HepG2 (cell line): ENCODE measurements around the gene SNX24. TPM values are rescaled to one million over a fixed set of nuclear protein-coding genes. Genes with fewer than 3 reads are reported as not detected.
A peak's percentile ranks its signal among the peaks of the same experiment; 100 is the strongest.

Source experiments
- CREB1 ChIP-seq, 2 experiments: fragments of 450-650 bp in 1 of 2; IDR thresholded peaks; 2 replicates each; pipeline ENCODE4 v1.6.1; 2016 to 2017; ENCODE audit warnings: control low read depth in 1 of 2, mild to moderate bottlenecking in 1 of 2, missing compliant biosample characterization in 1 of 2, missing genetic modification characterization in 1 of 2
- FIP1L1 ChIP-seq: fragments of 200-400 bp; formaldehyde crosslinking; IDR thresholded peaks from 2 replicates; pipeline ENCODE4 v1.6.1; 2018; ENCODE audit warnings: low read depth, mild to moderate bottlenecking, low read length, moderate library complexity, borderline replicate concordance; ENCODE audit not compliant: insufficient read depth
- GABPB1 ChIP-seq: IDR thresholded peaks from 2 replicates; pipeline ENCODE4 v1.6.1; 2016; ENCODE audit warnings: mild to moderate bottlenecking, missing genetic modification reagents, moderate library complexity, missing compliant biosample characterization
- GPN1 ChIP-seq: sonication (generic); formaldehyde crosslinking; IDR thresholded peaks from 2 replicates; pipeline ENCODE4 v1.5.1; 2020; ENCODE audit warnings: missing genetic modification reagents, borderline replicate concordance
- GTF2F1 ChIP-seq: fragments of 150-350 bp; IDR thresholded peaks from 2 replicates; pipeline ENCODE4 v1.6.1; 2014; ENCODE audit warnings: low read length
- HDAC1 ChIP-seq: sonication (generic); formaldehyde crosslinking; IDR thresholded peaks from 2 replicates; pipeline ENCODE4 v1.5.1; 2020; ENCODE audit warnings: mild to moderate bottlenecking, missing genetic modification reagents
- IKZF1 ChIP-seq: fragments of 450-650 bp; IDR thresholded peaks from 2 replicates; pipeline ENCODE4 v1.7.1; 2016
- MAZ ChIP-seq, 2 experiments: sonication (generic) in 1 of 2; formaldehyde crosslinking in 1 of 2; IDR thresholded peaks; 2 replicates each; pipeline versions ENCODE4 v1.5.0 to v1.6.1; 2012 to 2020; ENCODE audit warnings: low read depth in 2 of 2, mild to moderate bottlenecking in 2 of 2, borderline replicate concordance in 1 of 2, improper control_type of control experiment in 1 of 2, low read length in 1 of 2, missing genetic modification reagents in 1 of 2, moderate library complexity in 1 of 2
- NONO ChIP-seq, 2 experiments: fragments of 450-650 bp in 1 of 2; sonication (generic) in 1 of 2; formaldehyde crosslinking in 1 of 2; IDR thresholded peaks in 1 of 2; conservative IDR thresholded peaks in 1 of 2; 2 replicates each; pipeline versions ENCODE4 v1.6.1 to v1.8.0; 2017 to 2022; ENCODE audit warnings: mild to moderate bottlenecking in 1 of 2, missing genetic modification reagents in 1 of 2, moderate library complexity in 1 of 2
- PCBP1 ChIP-seq: fragments of 200-400 bp; formaldehyde crosslinking; IDR thresholded peaks from 2 replicates; pipeline ENCODE4 v1.6.1; 2017; ENCODE audit warnings: mild to moderate bottlenecking, low read depth, low read length, borderline replicate concordance
- RBM39 ChIP-seq: fragments of 200-400 bp; formaldehyde crosslinking; IDR thresholded peaks from one replicate; pipeline ENCODE4 v1.6.1; 2018; ENCODE audit warnings: antibody characterized with exemption, mild to moderate bottlenecking, low read depth, low read length; ENCODE audit not compliant: poor library complexity, severe bottlenecking
- RORA ChIP-seq: sonication (generic); formaldehyde crosslinking; IDR thresholded peaks from 2 replicates; pipeline ENCODE4 v1.5.0; 2020; ENCODE audit warnings: mild to moderate bottlenecking, missing genetic modification reagents, moderate library complexity
- SETDB1 ChIP-seq: sonication (generic); formaldehyde crosslinking; IDR thresholded peaks from 2 replicates; pipeline ENCODE4 v1.5.1; 2020; ENCODE audit warnings: missing genetic modification reagents, mild to moderate bottlenecking, borderline replicate concordance
- SKI ChIP-seq: fragments of 450-650 bp; IDR thresholded peaks from one replicate; pipeline ENCODE4 v1.6.1; 2018; ENCODE audit warnings: mild to moderate bottlenecking; ENCODE audit not compliant: partially characterized antibody
- SMC3 ChIP-seq: IDR thresholded peaks from 2 replicates; pipeline ENCODE4 v1.6.1; 2011; ENCODE audit warnings: low read length, improper control_type of control experiment
- SMYD3 ChIP-seq: sonication (generic); formaldehyde crosslinking; IDR thresholded peaks from 2 replicates; pipeline ENCODE4 v1.8.1; 2023; ENCODE audit warnings: mild to moderate bottlenecking, missing genetic modification reagents
- SOX5 ChIP-seq: IDR thresholded peaks from 2 replicates; pipeline ENCODE4 v1.6.1; 2016; ENCODE audit warnings: borderline replicate concordance
- SP4 ChIP-seq: sonication (generic); formaldehyde crosslinking; IDR thresholded peaks from 2 replicates; pipeline ENCODE4 v1.8.1; 2023; ENCODE audit warnings: mild to moderate bottlenecking, missing genetic modification reagents
- STAT5B ChIP-seq: sonication (generic); formaldehyde crosslinking; IDR thresholded peaks from 2 replicates; pipeline ENCODE4 v1.4.0; 2020; ENCODE audit warnings: missing genetic modification reagents
- ZNF138 ChIP-seq: sonication (generic); formaldehyde crosslinking; IDR thresholded peaks from 2 replicates; pipeline ENCODE4 v1.5.0; 2020; ENCODE audit warnings: mild to moderate bottlenecking, low read depth, missing genetic modification reagents
- ZNF230 ChIP-seq: sonication (generic); formaldehyde crosslinking; IDR thresholded peaks from 2 replicates; pipeline ENCODE4 v1.4.0; 2020; ENCODE audit warnings: mild to moderate bottlenecking, missing genetic modification reagents
- ZNF333 ChIP-seq: sonication (generic); formaldehyde crosslinking; IDR thresholded peaks from 2 replicates; pipeline ENCODE4 v1.4.0; 2020; ENCODE audit warnings: mild to moderate bottlenecking, missing genetic modification reagents, borderline replicate concordance
- ZNF615 ChIP-seq: sonication (generic); formaldehyde crosslinking; IDR thresholded peaks from 2 replicates; pipeline ENCODE4 v1.5.0; 2020; ENCODE audit warnings: mild to moderate bottlenecking, missing genetic modification reagents, borderline replicate concordance
- ZSCAN21 ChIP-seq: sonication (generic); formaldehyde crosslinking; IDR thresholded peaks from 2 replicates; pipeline ENCODE4 v1.8.0; 2022; ENCODE audit warnings: mild to moderate bottlenecking, missing genetic modification reagents, moderate library complexity, borderline replicate concordance
- polyA plus RNA-seq, 8 experiments: library from polyadenylated mRNA; depleted of rRNA in 3 of 8; stranded (reverse) in 7 of 8; unstranded in 1 of 8; fragments of >200 nt; fragmentation: Illumina TruSeq in 4 of 8; extraction: Trizol in 4 of 8; gene quantifications; 2 replicates each; pipeline versions ENCODE4 v1.2.1 to v1.2.3, GENCODE V29; 2011 to 2016; ENCODE audit warnings: low read depth in 4 of 8, missing spikeins in 1 of 8, mixed read lengths in 1 of 8; ENCODE audit not compliant: insufficient read depth in 1 of 8
- total RNA-seq, 5 experiments: library from RNA; depleted of rRNA; stranded (reverse); fragments of >200 nt; fragmentation: Illumina TruSeq; extraction: Trizol; gene quantifications; 2 replicates each; pipeline ENCODE4 v1.2.3, GENCODE V29; 2016; ENCODE audit warnings: low read depth in 1 of 5
- TF ChIP-seq, protein P1 (sequence below): sonication (generic); formaldehyde crosslinking; IDR thresholded peaks from 2 replicates; pipeline ENCODE4 v1.5.0; 2020; ENCODE audit warnings: missing genetic modification reagents
- TF ChIP-seq, protein P2 (sequence below): IDR thresholded peaks from 2 replicates; pipeline ENCODE4 v1.6.1; 2016
- TF ChIP-seq, protein P3 (sequence below): sonication (generic); formaldehyde crosslinking; IDR thresholded peaks from 2 replicates; pipeline ENCODE4 v1.5.0; 2020; ENCODE audit warnings: missing genetic modification reagents

SNX24 gene
- total and polyA plus RNA-seq, 2 of the 13 experiments (the other 11 are each of a cell fraction or from before 2014, with no cell fraction given) = 7.2 to 23.7 TPM

DNA sequence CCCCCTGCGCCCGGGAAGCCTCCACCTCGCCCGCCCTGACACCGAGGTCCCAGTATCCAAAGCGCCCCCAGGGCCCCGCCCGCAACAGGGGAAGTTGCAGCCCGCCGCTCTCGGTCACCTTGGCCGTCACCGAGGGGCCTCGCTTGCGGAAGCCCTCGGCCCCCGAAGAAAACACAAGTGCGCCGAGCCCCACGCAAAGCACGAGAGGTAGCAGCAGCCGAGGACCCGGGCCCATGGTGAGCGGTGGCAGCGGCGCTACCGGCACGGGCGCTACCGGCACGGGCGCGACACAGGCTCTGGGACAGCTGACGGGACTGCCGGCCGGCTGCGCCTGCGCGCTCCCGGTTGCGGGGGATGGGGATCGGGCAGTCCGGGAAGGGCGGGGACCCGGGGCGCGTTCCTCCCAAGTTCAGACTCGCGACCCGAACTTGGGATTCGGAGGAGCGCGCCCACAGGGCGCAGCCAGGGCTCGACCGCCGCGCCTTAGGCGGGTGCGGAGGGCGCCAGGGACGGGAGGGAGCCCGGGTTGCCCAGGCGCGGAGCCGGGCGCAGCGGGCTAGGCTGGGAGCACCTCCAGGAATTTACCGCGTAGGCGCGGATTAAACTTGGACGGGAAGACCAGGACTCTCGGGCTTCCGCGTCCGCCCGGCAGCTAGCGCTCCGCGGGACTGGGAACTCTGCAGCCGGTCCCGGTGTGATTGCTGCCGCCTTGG is 191.1 kb downstream of the SNX24 start, which contains the start of gene PPIC (continued):
- no peak; the same call in 1 of the 2 replicates for TF ChIP-seq SOX5 (CRISPR knock-in tag)
- TF ChIP-seq, protein P1, sequence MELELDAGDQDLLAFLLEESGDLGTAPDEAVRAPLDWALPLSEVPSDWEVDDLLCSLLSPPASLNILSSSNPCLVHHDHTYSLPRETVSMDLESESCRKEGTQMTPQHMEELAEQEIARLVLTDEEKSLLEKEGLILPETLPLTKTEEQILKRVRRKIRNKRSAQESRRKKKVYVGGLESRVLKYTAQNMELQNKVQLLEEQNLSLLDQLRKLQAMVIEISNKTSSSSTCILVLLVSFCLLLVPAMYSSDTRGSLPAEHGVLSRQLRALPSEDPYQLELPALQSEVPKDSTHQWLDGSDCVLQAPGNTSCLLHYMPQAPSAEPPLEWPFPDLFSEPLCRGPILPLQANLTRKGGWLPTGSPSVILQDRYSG (CRISPR knock-in tag) = no peak
- no peak for TF ChIP-seq CREB1 (IDR thresholded peaks at IDR 0.05)
- no peak for TF ChIP-seq CREB1 (CRISPR knock-in tag; IDR thresholded peaks at IDR 0.05)
- TF ChIP-seq ZSCAN21 (CRISPR knock-in tag) = no peak
- TF ChIP-seq FIP1L1 = no peak
- no peak for TF ChIP-seq GPN1
- TF ChIP-seq NONO (IDR thresholded peaks at IDR 0.05) = no peak
- peak; percentile 34 for TF ChIP-seq NONO (CRISPR knock-in tag; conservative IDR thresholded peaks at IDR 0.05)
- TF ChIP-seq RBM39 = peak; percentile 43
- TF ChIP-seq RORA (CRISPR knock-in tag) = no peak
- TF ChIP-seq MAZ (IDR thresholded peaks at IDR 0.05; ENCODE audit: borderline replicate concordance, low read depth, low read length) = no peak
- peak; percentile 73; the same call in 1 of the 2 replicates for TF ChIP-seq MAZ (CRISPR knock-in tag; IDR thresholded peaks at IDR 0.05; ENCODE audit: low read depth)
- TF ChIP-seq SKI = peak; percentile 46
- TF ChIP-seq, protein P2, sequence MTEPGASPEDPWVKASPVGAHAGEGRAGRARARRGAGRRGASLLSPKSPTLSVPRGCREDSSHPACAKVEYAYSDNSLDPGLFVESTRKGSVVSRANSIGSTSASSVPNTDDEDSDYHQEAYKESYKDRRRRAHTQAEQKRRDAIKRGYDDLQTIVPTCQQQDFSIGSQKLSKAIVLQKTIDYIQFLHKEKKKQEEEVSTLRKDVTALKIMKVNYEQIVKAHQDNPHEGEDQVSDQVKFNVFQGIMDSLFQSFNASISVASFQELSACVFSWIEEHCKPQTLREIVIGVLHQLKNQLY (CRISPR knock-in tag) = no peak
- TF ChIP-seq ZNF333 = no peak
- TF ChIP-seq GTF2F1 = no peak
- TF ChIP-seq ZNF230 = no peak
- TF ChIP-seq ZNF615 (CRISPR knock-in tag) = no peak
- TF ChIP-seq ZNF138 (CRISPR knock-in tag) = peak; percentile 63; the same call in 1 of the 2 replicates
- TF ChIP-seq HDAC1 (CRISPR knock-in tag) = peak; percentile 31; the same call in 1 of the 2 replicates
- TF ChIP-seq SP4 (CRISPR knock-in tag) = no peak
- no peak for TF ChIP-seq SMYD3
- TF ChIP-seq SMC3 = no peak
- TF ChIP-seq STAT5B (CRISPR knock-in tag) = no peak
- TF ChIP-seq SETDB1 (CRISPR knock-in tag) = no peak
- TF ChIP-seq, protein P3, sequence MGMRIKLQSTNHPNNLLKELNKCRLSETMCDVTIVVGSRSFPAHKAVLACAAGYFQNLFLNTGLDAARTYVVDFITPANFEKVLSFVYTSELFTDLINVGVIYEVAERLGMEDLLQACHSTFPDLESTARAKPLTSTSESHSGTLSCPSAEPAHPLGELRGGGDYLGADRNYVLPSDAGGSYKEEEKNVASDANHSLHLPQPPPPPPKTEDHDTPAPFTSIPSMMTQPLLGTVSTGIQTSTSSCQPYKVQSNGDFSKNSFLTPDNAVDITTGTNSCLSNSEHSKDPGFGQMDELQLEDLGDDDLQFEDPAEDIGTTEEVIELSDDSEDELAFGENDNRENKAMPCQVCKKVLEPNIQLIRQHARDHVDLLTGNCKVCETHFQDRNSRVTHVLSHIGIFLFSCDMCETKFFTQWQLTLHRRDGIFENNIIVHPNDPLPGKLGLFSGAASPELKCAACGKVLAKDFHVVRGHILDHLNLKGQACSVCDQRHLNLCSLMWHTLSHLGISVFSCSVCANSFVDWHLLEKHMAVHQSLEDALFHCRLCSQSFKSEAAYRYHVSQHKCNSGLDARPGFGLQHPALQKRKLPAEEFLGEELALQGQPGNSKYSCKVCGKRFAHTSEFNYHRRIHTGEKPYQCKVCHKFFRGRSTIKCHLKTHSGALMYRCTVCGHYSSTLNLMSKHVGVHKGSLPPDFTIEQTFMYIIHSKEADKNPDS (CRISPR knock-in tag) = no peak
- peak; percentile 66; the same call in 1 of the 2 replicates for TF ChIP-seq GABPB1 (CRISPR knock-in tag)
- no peak for TF ChIP-seq PCBP1
- TF ChIP-seq IKZF1 = no peak
